Cardiac septum (tissue), 1 donor: ENCODE measurements around the gene CAPN2. TPM values are rescaled to one million over a fixed set of nuclear protein-coding genes. Genes with fewer than 3 reads are reported as not detected.

Experiments
- DNase-seq: peaks from one replicate; pipeline ENCODE4 v3.0.0-alpha.2; 2020; ENCODE audit warnings: low spot score
- intact Hi-C: fragments of 100-400 bp; cut with DNase I; formaldehyde crosslinking; loops from one replicate; pipeline ENCODE4 v1.14.0; 2022
- long read RNA-seq: library from polyadenylated mRNA; unstranded; transcript quantifications from one replicate; pipeline ENCODE4 v2.0.0, GENCODE V29; 2021
- total RNA-seq: library from RNA; stranded (reverse); fragmentation: NEBNext Ultra II Directional; extraction: Animal tissue kit (Norgen Biotek cat#: 25700); gene quantifications from one replicate; pipeline ENCODE4 v1.2.1, GENCODE V29; 2021
- donor health status: DM: no; HTN: no; CAD: no.

CAPN2 gene
- total RNA-seq = 80.0 TPM
- long read RNA-seq, full-length matches to known transcripts = 3 of 23 reads
- long read RNA-seq, partial matches to known transcripts = 8 of 23 reads
- long read RNA-seq, other reads (novel, unspliced or antisense) = 12 of 23 reads

- intact Hi-C loops = loop anchor here (1.0 kb wide), 1 partner anchor 37 kb away; no protein-coding TSS in a partner anchor
- peak; percentile 91 for DNase-seq
Observed at GRCh38 chr1:223712194-223712849, at the start of gene CAPN2. CAPN2 (plus strand) TSS chr1:223712539; CDS start chr1:223712641, 102 bp downstream.

- intact Hi-C loops = no loop called here
- no peak for DNase-seq
Observed at GRCh38 chr1:223662943-223663342, 49.4 kb upstream of the CAPN2 start.

- intact Hi-C loops = no loop called here
- DNase-seq = no peak
Observed at GRCh38 chr1:223664106-223664505, 48.2 kb upstream of the CAPN2 start.

- intact Hi-C loops = no loop called here
- DNase-seq = no peak
Observed at GRCh38 chr1:223665592-223666312, 46.6 kb upstream of the CAPN2 start, which contains the start of gene CAPN8. CAPN8 (minus strand) TSS chr1:223665701; CDS start chr1:223665646, 55 bp downstream.

- no peak for DNase-seq
- intact Hi-C loops = no loop called here
Observed at GRCh38 chr1:223667484-223668182, 44.7 kb upstream of the CAPN2 start.

GRCh38 chr1:223669003-223669795 lies 43.1 kb upstream of the CAPN2 start:
- DNase-seq = no peak
- intact Hi-C loops = no loop called here

GRCh38 chr1:223670458-223671159 lies 41.7 kb upstream of the CAPN2 start:
- no peak for DNase-seq
- intact Hi-C loops = no loop called here

- no peak for DNase-seq
- intact Hi-C loops = no loop called here
Observed at GRCh38 chr1:223674119-223674890, 38.0 kb upstream of the CAPN2 start.

- DNase-seq = no peak
- intact Hi-C loops = no loop called here
Observed at GRCh38 chr1:223678841-223679240, 33.5 kb upstream of the CAPN2 start.

GRCh38 chr1:223680188-223680587 lies 32.2 kb upstream of the CAPN2 start:
- intact Hi-C loops = loop anchor here (5.0 kb wide), 2 partner anchors 548 to 943 kb away; partner anchors contain the start of gene FAM177B

GRCh38 chr1:223682502-223682901 lies 29.8 kb upstream of the CAPN2 start:
- no peak for DNase-seq
- intact Hi-C loops = loop anchor here (5.0 kb wide), 2 partner anchors 550 to 945 kb away; partner anchors contain the start of gene FAM177B

More at GRCh38 chr1:223680188-223680587, 32.2 kb upstream of the CAPN2 start:
- no peak for DNase-seq

GRCh38 chr1:223683586-223684487 lies 28.5 kb upstream of the CAPN2 start:
- no peak for DNase-seq
- intact Hi-C loops = loop anchor here (5.0 kb wide), 2 partner anchors 552 to 947 kb away; partner anchors contain the start of gene FAM177B

- DNase-seq = no peak
- intact Hi-C loops = loop anchor here (5.0 kb wide), 2 partner anchors 552 to 947 kb away; partner anchors contain the start of gene FAM177B
Observed at GRCh38 chr1:223684488-223684792, 27.9 kb upstream of the CAPN2 start.

- no peak for DNase-seq
- intact Hi-C loops = no loop called here
Observed at GRCh38 chr1:223691121-223691520, 21.2 kb upstream of the CAPN2 start.

- intact Hi-C loops = loop anchor here (5.0 kb wide), 1 partner anchor 357 kb away; no protein-coding TSS in a partner anchor
Observed at GRCh38 chr1:223695014-223695548, 17.3 kb upstream of the CAPN2 start.

GRCh38 chr1:223695941-223696340 lies 16.4 kb upstream of the CAPN2 start:
- no peak for DNase-seq
- intact Hi-C loops = loop anchor here (5.0 kb wide), 1 partner anchor 356 kb away; no protein-coding TSS in a partner anchor

More at GRCh38 chr1:223695014-223695548, 17.3 kb upstream of the CAPN2 start:
- DNase-seq = peak; percentile 61
